A549 (cell line): ENCODE results near the gene UBE2U. TPM values are rescaled to one million over a fixed set of nuclear protein-coding genes. Genes with fewer than 3 reads are reported as not detected.

Experiments
- ATAC-seq, 2 experiments: fragments of 200-7000 bp in 1 of 2; fragments of >200 bp in 1 of 2; cut with Nextera tagmentation in 1 of 2; cut with Tn5 transposase in 1 of 2; 3 replicates each; pipeline versions ENCODE4 v1.8.0 to v1.9.1; 2018 to 2020; ENCODE audit warnings: mild to moderate bottlenecking in 1 of 2, moderate library complexity in 1 of 2
- CTCF ChIA-PET: fragments of 300-600 bp; sonication (Branson Sonifier 250); formaldehyde crosslinking; extraction: SDS; loops from one replicate; lab custom pipeline; 2021; ENCODE audit warnings: antibody characterized with exemption, inconsistent platforms; lab: Yijun Ruan, JAX
- POLR2A ChIA-PET: fragments of 350-600 bp; formaldehyde crosslinking; extraction: SDS; loops from one replicate; lab custom pipeline; 2021; ENCODE audit warnings: antibody characterized with exemption, inconsistent platforms; lab: Yijun Ruan, JAX
- DNase-seq, 2 experiments: peaks; one replicate each; pipeline versions ENCODE4 v3.0.0 to v3.0.0-alpha.2; 2011 to 2016; ENCODE audit warnings: low read depth in 1 of 2, low spot score in 1 of 2
- FAIRE-seq: peaks from 2 replicates; lab custom pipeline; 2011; peaks lifted over from hg19 to GRCh38; lab: Jason Lieb, UNC
- H3K27ac ChIP-seq, 2 experiments: fragments of >200 bp; sonication (Bioruptor Twin); formaldehyde crosslinking; 3 replicates each; pipeline ENCODE4 v1.5.1; 2016 to 2017
- H3K4me1 ChIP-seq: fragments of >200 bp; sonication (Bioruptor Twin); formaldehyde crosslinking; 3 replicates; pipeline ENCODE4 v1.6.1; 2016
- H3K4me2 ChIP-seq: fragments of >200 bp; sonication (Bioruptor Twin); formaldehyde crosslinking; 3 replicates; pipeline ENCODE4 v1.6.1; 2016
- H3K4me3 ChIP-seq: fragments of >200 bp; sonication (Bioruptor Twin); formaldehyde crosslinking; 3 replicates; pipeline ENCODE4 v1.5.1; 2016
- H3K9me3 ChIP-seq: fragments of >200 bp; sonication (Bioruptor Twin); formaldehyde crosslinking; 3 replicates; pipeline ENCODE4 v1.6.1; 2016
- CBX2 ChIP-seq: fragments of 200-600 bp; sonication (generic); IDR thresholded peaks from 2 replicates; pipeline ENCODE4 v1.6.1; 2016; ENCODE audit warnings: low read depth, mild to moderate bottlenecking, borderline replicate concordance
- NR3C1 ChIP-seq: fragments of >200 bp; sonication (Bioruptor Twin); formaldehyde crosslinking; IDR thresholded peaks from 3 replicates; pipeline ENCODE4 v1.6.1; 2017
- RFX5 ChIP-seq: fragments of 450-650 bp; IDR thresholded peaks from 2 replicates; pipeline ENCODE4 v1.7.1; 2014; ENCODE audit warnings: antibody characterized with exemption, mild to moderate bottlenecking, moderate library complexity
- WGBS: methylation state at CpG from one replicate; pipeline ENCODE4 v1.1.6; 2017; ENCODE audit errors: missing lambda C conversion rate; 5-methylcytosine and 5-hydroxymethylcytosine counted together
- polyA plus RNA-seq, 4 experiments: library from polyadenylated mRNA; depleted of rRNA in 3 of 4; stranded (reverse); fragments of >200 nt; fragmentation: RNase III in 1 of 4; extraction: RNeasy Plus Mini Kit Qiagen cat#74134 plus additional on column Dnase treatment in 1 of 4; gene quantifications; 2 replicates in 3 of 4; 3 replicates in 1 of 4; pipeline ENCODE4 v1.2.3, GENCODE V29; 2011 to 2017
- TF ChIP-seq, protein P1 (sequence below): fragments of 250-450 bp; sonication (Bioruptor Pico); IDR thresholded peaks from 2 replicates; pipeline ENCODE4 v1.5.0; 2020; ENCODE audit warnings: low read depth, mild to moderate bottlenecking, moderate library complexity
- TF ChIP-seq, protein P2 (sequence below): fragments of >200 bp; sonication (Bioruptor Twin); formaldehyde crosslinking; IDR thresholded peaks from 3 replicates; pipeline ENCODE4 v1.6.1; 2016
- TF ChIP-seq, protein P3 (sequence below): fragments of 450-650 bp; IDR thresholded peaks from 2 replicates; pipeline ENCODE4 v1.6.1; 2014; ENCODE audit warnings: antibody characterized with exemption

Gene UBE2U
- polyA plus RNA-seq, 2 of the 4 experiments (the other 2 are of a cell fraction), result not detected

DNA sequence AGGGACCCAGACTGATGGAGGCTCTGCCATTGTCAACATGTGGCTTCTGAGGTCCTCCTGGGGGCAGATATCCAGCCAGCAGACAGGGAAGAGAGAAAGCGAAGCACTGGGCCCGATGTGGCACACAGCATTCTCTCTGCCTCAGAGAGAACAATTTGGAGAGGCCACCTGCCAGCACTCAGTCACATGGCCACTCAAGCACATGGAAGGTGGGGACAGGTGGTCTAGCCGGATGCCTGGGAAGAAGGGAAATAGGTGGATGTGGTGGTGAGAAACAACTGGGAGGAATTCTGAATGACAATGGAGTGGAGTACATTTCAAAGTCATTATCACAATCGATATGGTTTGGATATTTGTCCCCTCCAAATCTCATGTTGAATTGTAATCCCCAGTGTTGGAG lies 109.0 kb downstream of the UBE2U start (continued):
- TF ChIP-seq, protein P1, sequence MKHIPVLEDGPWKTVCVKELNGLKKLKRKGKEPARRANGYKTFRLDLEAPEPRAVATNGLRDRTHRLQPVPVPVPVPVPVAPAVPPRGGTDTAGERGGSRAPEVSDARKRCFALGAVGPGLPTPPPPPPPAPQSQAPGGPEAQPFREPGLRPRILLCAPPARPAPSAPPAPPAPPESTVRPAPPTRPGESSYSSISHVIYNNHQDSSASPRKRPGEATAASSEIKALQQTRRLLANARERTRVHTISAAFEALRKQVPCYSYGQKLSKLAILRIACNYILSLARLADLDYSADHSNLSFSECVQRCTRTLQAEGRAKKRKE, result no peak
- TF ChIP-seq, protein P2, sequence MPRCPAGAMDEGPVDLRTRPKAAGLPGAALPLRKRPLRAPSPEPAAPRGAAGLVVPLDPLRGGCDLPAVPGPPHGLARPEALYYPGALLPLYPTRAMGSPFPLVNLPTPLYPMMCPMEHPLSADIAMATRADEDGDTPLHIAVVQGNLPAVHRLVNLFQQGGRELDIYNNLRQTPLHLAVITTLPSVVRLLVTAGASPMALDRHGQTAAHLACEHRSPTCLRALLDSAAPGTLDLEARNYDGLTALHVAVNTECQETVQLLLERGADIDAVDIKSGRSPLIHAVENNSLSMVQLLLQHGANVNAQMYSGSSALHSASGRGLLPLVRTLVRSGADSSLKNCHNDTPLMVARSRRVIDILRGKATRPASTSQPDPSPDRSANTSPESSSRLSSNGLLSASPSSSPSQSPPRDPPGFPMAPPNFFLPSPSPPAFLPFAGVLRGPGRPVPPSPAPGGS, result no peak

DNA sequence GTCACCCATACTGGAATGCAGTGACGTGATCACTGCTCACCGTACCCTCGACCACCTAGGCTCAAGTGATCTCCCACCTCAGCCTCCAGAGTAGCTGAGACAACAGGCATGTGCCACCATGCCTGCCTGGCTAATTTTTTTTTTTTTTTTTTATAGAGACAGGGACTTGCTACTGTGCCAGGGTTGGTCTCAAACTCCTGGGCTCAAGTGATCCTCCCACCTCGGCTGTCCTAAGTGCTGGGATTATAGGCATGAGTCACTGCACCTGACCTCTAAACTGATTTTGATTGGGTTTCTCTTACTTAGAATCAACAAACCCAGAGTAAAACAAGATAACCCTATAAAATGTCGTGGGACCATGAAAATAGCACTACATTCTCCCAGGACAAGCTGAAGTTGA lies 112.0 kb downstream of the UBE2U start:
- no peak for DNase-seq
- Histone ChIP-seq H3K4me3 (no peak overlapping the region), H3K4me1 (0 out of 3 replicates have a peak, but pooled peaks cover 3% of the 10 kb centered on the region), H3K27ac (no peak overlapping the region), H3K4me2 (no peak overlapping the region), H3K9me3 (no peaks in the 10 kb centered on the region)
- ChIA-PET POLR2A (no interaction called here), CTCF (no interaction called here)
- no peak for FAIRE-seq
- ATAC-seq, result no peak
- 43% methylated on average over 5 of the region's 5 CpGs for WGBS
- TF ChIP-seq RFX5, result no peak
- TF ChIP-seq, protein P3, sequence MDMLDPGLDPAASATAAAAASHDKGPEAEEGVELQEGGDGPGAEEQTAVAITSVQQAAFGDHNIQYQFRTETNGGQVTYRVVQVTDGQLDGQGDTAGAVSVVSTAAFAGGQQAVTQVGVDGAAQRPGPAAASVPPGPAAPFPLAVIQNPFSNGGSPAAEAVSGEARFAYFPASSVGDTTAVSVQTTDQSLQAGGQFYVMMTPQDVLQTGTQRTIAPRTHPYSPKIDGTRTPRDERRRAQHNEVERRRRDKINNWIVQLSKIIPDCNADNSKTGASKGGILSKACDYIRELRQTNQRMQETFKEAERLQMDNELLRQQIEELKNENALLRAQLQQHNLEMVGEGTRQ, result 0 out of 2 replicates have a peak, but pooled peaks have one; percentile 5
- TF ChIP-seq NR3C1, result no peak
- no peak for TF ChIP-seq CBX2
